CD4-positive, alpha-beta T cell treated with Interleukin-12 subunit alpha and Interleukin-12 subunit beta, for 1 hour (primary cell): ENCODE data around the gene VEZT.

Experiments
- DNase-seq: peaks from one replicate; pipeline ENCODE4 v3.0.0-alpha.2; 2020

Gene VEZT

GRCh38 chr12:95201056-95201670 lies 16.4 kb upstream of the VEZT start:
- DNase-seq: no peak

- no peak for DNase-seq
Observed at GRCh38 chr12:95202691-95203486, 14.7 kb upstream of the VEZT start.

- no peak for DNase-seq
Observed at GRCh38 chr12:95203487-95204030, 14.0 kb upstream of the VEZT start.

GRCh38 chr12:95204141-95204866 lies 13.3 kb upstream of the VEZT start:
- DNase-seq: no peak

GRCh38 chr12:95205016-95205624 lies 12.5 kb upstream of the VEZT start:
- DNase-seq: no peak

GRCh38 chr12:95205685-95206084 lies 11.9 kb upstream of the VEZT start:
- no peak for DNase-seq

- no peak for DNase-seq
Observed at GRCh38 chr12:95206916-95207315, 10.7 kb upstream of the VEZT start.

- no peak for DNase-seq
Observed at GRCh38 chr12:95207407-95207806, 10.2 kb upstream of the VEZT start.

GRCh38 chr12:95208678-95209077 lies 8.9 kb upstream of the VEZT start:
- DNase-seq: no peak

- DNase-seq: no peak
Observed at GRCh38 chr12:95212586-95212985, 5.0 kb upstream of the VEZT start.

GRCh38 chr12:95213119-95213518 lies 4.5 kb upstream of the VEZT start:
- DNase-seq: no peak

GRCh38 chr12:95213928-95214327 lies 3.7 kb upstream of the VEZT start:
- no peak for DNase-seq

- no peak for DNase-seq
Observed at GRCh38 chr12:95214466-95214865, 3.1 kb upstream of the VEZT start.

- DNase-seq: no peak
Observed at GRCh38 chr12:95215949-95216348, 1.7 kb upstream of the VEZT start.

GRCh38 chr12:95216711-95217376 lies 763 bp upstream of the VEZT start:
- DNase-seq: no peak

- peak; percentile 53 for DNase-seq
Observed at GRCh38 chr12:95218150-95219133, 835 bp downstream of the VEZT start.

GRCh38 chr12:95220190-95220589 lies 2.6 kb downstream of the VEZT start:
- DNase-seq: no peak

- DNase-seq: no peak
Observed at GRCh38 chr12:95220726-95221125, 3.1 kb downstream of the VEZT start.

- no peak for DNase-seq
Observed at GRCh38 chr12:95224202-95225170, 6.9 kb downstream of the VEZT start.

- DNase-seq: no peak
Observed at GRCh38 chr12:95225645-95226212, 8.1 kb downstream of the VEZT start.
